Pons (tissue), 1 donor: Measurements from ENCODE around the gene TRMT61A.

Experiments
- DNase-seq: peaks from one replicate; pipeline ENCODE4 v3.0.0-alpha.2; 2016; ENCODE audit warnings: low spot score

Gene TRMT61A

DNA sequence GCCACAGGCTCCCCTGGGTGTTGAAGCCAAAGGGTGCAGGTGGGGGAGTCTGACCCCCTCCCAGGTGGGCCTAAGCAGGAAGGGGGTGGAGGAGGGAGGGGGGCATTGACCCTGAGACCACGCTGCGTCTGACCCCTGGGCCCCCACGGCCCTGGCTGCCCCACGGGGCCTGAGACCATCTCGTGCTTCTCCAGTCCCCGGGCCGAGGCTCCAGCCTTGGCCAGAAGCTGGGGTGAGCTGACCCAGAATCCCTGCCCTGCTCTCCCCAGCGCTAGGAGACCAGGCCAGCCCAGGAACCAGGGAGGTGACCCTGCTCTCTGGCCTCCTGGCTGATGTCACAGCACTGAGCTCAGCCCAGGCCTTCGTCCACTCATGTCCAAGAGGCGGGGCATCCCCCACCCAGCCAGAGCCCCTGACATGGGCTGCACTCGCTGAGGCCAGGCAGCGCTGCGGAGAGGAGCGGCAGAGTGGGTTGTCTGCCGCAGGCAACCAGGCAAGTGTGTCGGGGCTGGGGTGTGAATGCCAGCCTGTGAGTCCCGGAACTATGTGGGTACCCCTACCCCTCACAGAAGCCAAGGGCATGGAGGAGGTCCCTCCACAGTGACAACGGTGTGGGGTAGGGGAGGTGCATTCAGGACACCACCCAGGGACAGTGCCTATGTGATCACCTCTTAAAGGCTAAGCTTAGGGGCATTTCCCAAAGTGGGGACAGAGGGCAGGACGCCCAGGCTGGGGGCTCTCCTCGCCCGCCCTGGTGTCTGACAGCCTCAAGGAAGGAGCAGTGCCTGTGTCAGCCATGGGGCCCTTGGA lies 6.3 kb downstream of the TRMT61A start:
- no peak for DNase-seq

DNA sequence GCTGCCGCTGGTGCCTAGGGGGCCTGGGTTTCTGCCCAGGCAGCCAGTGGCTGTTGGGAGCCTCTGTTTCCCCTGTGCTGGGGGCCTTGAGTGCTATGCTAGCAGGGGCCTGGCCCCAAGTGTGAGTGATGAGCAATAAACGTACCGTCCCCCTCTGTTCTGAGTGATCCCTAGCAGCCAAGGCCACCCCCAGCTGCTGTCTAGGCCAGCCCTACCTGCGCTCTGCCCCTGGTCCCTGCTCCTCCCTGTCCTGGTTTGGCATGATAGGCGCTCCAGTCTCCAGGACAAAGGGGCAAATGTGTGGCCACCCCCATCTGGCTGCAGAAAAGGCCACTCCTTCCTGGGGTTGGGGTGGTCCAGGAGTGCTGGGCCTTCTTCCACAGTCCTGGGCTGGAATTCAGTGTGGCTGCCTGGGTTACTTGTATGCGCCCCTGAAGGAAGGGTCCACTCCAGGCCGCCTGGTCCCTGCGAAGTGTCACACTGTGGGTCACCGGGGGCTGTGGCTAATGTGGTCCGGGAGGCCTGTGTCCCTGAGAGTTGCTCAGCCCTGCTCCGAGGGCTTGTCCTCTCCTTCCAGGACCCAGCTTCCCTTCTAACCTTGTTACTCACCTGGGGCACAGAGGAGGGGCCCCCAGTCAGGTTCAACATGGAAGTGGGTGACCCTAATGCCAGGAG lies 7.0 kb downstream of the TRMT61A start:
- no peak for DNase-seq

DNA sequence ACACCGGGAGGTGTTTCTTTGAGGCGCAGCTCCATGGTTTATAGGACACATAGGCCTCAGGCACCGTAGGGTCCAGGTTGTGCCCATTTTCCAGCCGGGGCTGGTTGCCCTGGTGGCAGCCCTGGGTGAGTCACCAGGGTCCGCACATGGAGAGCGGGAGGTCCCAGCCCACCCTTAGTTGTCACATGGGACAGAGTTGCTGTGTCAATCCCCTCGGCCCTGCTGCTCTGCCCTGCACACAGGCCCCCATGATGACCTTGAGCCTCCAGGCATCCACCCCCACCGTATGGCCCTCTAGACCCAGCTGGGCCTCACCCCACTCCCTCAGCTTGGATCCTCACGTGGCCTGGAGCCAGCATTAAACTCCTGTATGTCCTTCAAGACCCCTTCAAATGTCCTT lies 7.7 kb downstream of the TRMT61A start:
- DNase-seq = no peak

GRCh38 chr14:103537175-103537990 lies 8.4 kb downstream of the TRMT61A start:
- DNase-seq = no peak

GRCh38 chr14:103538291-103539055 lies 9.5 kb downstream of the TRMT61A start:
- no peak for DNase-seq

DNA sequence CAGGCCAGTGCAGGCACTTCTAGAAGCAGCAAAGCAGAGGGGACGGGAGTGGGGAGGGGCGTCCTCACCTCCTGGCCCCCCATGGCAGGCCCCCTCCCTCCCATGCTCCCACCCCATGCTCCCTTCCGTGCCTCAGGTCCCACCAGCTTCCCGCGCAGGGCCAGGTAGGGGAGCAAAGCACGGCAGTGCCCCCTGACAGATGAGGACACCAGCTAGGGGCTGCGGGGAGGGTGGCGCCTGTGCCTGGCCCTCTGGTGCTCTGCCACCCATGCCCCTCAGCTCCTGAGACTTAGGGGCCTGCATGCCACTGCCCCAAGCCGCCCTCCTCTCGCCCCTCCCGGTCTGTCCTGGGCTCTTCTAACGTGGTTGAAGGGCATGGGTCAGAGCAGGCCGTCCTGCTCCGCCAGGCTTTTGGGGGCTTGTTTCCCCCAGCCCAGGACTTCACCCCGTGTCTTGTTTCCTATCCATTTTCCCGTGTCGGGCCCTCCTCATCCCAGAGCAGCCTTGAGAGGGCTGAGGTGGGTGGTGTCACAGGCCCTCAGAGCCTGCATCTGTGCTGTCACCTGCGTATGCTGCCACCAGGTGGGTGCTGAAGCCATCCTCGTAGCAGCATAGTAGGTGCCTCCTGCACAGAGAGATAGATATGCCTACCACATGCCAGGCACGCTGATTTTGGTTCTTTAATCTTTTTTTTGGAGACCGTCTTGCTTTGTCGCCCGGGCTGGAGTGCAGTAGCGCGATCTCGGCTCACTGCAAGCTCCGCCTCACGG lies 10.2 kb downstream of the TRMT61A start:
- DNase-seq = no peak

DNA sequence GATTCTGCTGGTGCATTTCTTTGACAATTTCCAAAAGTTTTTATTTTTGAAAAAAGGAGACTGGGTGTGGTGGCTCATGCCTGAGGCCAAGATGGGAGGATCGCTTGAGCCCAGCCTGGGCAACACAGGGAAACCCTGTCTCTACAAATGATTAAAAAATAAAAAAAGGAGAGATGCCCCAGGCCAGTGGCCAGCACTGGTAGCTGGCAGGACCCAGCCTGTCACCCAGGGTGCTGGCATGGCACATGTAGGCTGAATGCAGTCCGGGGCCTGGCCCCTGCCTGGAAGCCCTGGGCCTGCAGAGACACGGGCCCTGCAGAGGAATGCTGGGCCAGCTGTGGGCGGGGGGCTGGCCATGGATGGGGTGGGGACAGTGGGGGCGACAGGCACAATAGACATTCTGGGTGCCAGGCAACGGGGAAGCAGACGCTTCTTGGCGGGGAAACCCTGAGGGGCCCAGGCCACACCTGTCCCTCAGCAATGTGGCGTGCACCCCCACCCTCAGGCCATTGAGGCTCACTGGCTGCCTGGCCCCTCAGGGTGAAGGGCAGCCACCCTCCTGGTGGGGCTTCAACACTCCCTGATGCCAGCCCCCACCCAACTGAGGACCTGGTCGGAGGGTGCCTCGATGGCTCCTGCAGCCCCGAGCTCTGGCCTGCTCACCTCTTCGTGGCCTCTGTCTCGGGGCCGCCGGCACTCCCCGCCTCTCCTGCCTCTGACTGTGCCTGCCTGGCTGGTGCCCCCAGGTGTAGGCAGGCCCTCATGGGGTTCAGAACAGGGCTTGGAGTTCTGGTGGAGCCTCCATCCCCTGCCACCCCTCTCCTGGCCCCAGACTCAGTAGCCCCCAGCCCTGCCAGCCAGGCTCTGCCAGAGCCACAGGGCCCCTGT lies 12.1 kb downstream of the TRMT61A start:
- DNase-seq = no peak

DNA sequence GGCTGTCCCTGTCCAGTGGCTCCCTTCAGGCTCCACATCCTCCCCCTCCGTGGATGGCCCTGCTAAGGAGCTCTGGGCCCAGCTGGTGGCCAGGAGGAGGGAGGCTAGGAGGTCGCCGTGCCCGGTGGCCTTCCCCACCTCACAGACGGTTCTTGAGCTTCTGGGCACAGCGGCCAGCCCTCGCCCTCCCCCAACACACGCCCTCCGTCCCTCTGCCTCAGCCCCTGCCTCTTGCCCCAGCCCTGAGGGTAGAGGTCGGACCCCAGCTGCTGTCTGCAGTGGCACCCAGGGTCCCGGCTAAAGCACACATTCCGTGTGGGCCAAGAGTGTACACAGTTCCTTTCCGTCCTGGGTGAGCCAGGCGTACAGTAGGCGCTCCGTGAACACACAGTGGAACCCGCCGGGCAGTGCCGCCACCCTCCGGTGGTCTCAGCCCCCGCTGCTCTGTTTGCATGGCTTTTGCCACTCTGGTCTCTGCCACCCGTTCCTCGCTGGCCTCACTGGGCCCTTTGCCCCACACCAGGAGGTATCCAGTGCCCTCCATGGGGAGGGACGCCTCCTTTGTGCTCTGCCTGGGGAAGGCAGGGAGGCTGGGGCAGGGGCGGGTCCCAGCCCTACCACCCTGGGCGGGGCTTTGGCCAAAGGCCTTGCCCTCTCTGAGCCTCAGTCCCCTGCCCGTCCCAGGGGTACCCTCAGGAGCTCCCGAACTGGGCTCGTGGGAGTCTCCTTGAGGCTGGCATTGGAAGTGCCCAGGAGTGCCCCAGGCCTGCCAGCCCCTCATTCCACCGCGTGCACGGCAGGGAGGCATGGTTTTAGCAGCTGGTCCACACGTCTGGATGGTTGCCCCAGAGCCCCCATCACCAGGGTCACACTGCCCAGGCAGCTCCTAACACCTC lies 13.0 kb downstream of the TRMT61A start:
- no peak for DNase-seq

DNA sequence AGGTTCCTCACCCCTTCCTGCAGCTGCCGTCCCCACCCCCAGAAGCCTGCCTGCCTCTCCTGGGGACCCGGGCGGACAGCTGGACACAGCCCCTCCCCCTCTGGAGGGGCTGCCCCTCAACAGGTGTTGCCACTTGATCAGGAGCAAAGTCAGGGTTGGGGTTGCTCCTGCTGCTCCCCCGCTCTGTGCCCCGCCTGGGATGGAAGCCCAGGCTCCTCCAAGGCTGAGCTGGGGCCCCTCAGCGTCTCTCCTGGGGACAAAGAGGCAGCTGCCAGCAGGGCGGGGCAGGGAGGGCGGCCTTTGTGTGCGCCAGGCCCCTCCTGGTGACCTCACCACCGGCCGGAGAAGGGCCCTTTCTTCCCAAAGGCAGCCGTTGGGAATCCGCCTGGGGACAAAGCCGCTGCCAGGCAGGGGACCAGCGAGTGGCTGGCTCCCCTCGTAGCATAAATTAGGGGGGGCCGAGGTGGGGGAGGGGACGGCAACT lies 13.7 kb downstream of the TRMT61A start:
- DNase-seq = peak; percentile 96

DNA sequence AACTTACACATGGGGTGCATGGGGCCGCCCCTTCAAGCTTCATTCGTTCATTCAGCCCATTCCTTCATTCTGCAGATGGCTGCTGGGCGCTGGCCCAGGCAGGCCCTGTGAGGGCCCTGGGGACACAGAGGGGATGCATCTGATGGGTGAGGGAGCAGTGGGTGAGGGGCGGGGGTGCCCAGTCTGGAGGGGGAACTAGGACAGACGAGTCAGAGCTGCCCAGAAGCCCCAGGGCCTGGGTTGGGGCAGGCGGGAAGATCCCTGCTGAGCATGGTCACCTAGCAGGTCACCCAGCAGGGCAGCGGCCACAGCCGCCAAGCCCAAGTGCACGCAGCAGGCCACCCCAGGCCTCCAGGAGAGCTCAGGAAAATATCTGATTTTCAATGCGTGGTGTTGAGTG lies 14.1 kb downstream of the TRMT61A start:
- DNase-seq = no peak

- no peak for DNase-seq
Measured at GRCh38 chr14:103543721-103544387, 14.9 kb downstream of the TRMT61A start.

DNA sequence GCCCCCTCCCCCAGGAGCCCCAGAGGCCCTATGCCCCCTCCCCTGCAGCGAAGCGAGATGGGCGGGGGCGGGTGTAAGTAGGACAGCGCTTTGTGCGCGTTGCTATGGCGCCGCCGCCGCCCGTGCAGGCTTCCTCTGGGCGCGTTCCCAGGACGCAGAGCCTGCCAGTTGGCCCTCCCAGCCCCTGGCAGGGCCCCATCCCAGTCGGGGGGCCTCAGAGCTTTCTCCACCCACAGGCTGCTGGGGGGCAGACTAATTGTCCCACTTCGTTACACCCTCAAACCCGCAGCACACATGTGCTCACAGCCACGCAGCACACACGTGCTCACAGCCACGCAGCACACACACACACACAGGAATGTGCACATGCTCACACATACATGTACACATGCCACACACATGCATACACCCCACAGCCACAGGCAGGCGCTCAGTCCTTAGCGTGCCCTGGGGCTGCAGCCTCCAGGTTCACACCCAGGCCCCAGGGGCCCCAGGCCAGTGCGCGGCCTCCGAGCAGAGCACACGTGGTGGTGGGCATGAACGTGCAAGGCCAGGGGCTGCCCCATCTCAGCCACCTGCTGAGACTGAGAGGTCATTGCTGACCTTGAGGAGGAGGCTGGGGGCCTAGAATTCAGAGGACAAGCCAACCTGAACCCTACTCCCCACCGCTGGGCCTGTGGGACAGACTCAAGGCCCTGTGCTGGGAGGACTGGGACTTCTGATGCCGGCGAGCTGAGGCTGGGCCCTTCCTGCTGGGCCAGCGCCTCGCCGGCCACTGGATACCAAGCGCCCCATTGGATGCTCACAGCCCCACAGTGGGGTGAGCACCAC lies 15.6 kb downstream of the TRMT61A start:
- peak; percentile 76 for DNase-seq

DNA sequence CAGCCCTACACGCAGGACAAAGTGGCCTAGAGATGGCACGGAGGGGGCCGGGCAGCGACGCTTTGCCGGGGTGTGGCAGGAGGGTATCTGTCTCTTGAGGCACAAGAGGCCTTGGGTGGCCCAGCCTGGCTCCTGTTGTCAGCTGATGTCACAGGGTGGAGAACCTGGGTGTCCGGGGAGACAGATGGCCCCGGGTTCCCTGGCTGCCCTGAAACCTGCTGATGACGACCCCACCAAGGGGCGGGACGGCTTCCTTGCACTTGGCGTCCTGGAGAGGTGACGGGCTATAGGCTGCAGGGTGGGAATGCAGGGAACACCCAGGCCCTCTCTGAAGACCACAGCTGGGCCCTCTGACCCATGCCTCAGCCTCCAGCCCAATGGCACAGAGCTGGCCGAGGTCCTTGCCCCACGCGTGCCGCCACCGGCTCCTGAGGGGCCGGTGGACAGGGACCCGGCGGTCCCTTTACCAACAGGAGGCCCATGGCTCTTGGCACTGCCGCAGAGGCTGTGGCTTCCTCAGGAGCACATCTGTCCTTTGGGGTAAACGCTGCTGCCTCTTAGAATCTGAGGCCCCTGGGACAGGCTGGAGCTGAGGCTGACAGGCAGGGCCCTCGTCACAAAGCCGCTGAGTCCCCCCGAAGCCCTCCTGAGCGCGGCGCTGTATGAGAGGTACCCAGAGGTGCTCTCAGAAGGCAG lies 16.4 kb downstream of the TRMT61A start:
- DNase-seq = no peak

GRCh38 chr14:103545915-103546651 lies 17.1 kb downstream of the TRMT61A start:
- DNase-seq = no peak

DNA sequence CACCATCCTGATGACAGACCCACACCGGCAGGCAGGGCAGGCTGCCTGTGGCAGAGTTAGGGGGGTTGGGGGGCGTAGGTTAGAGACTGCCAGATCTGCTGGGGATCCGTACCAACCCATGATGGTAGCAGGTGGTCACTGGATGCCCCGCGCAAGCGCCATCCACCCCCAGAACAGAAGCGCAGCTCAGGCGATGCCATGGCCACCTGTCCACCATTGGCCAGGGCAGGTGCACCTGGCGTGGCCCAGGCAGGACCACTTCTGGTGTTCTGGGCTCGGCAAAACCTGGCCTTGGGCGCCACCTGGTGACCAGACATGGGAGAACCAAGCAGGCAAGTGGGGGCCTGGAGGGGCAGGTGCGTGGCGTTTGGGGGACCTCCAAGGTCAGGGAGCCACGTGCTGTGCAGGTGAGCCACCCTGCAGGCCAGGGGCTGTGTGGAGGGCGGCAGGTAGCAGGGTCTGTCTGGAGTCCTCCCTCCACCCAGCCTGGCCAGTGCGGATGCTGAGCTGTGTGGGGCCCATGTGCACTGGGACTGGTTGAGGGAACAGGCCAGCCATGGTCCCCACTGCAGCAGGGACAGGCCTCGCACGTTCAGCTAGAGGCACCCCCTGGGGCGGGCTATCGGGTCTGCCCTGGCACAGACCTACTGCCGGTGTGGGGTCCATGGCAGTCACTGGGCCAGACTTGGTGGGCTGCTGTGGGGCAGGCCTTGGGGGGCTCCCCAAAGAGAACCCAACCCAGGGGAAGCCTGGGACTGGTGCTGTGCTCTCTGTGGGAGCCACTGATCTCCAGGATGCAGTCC lies 17.9 kb downstream of the TRMT61A start:
- peak; percentile 73 for DNase-seq
